Eye (tissue), 1 donor: ENCODE measurements around the gene POLE2.

Source experiments
- DNase-seq: peaks from one replicate; pipeline ENCODE4 v3.0.0-alpha.2; 2015

The POLE2 gene

GRCh38 chr14:49615776-49616175 lies 72.2 kb downstream of the POLE2 start:
- DNase-seq, result no peak

- no peak for DNase-seq
These were observed 73.8 kb downstream of the POLE2 start for GRCh38 chr14:49614196-49614595.

GRCh38 chr14:49612671-49613070 lies 75.3 kb downstream of the POLE2 start:
- DNase-seq, result no peak

GRCh38 chr14:49612251-49612650 lies 75.8 kb downstream of the POLE2 start:
- DNase-seq, result no peak

- DNase-seq, result no peak
These were observed 80.4 kb downstream of the POLE2 start for GRCh38 chr14:49607583-49607982.

GRCh38 chr14:49598485-49599300 lies 89.3 kb downstream of the POLE2 start, which contains the start of gene LRR1:
LRR1 (plus strand) TSS chr14:49598940; CDS start chr14:49599021, 81 bp downstream.
- DNase-seq, result peak; percentile 97

- no peak for DNase-seq
These were observed 89.9 kb downstream of the POLE2 start for GRCh38 chr14:49598189-49598484.

GRCh38 chr14:49594347-49595091 lies 93.5 kb downstream of the POLE2 start:
- no peak for DNase-seq
